CD4-positive, alpha-beta T cell treated with Interleukin-12 subunit alpha and Interleukin-12 subunit beta, for 1 hour (primary cell): Measurements from ENCODE around the gene ZNF490.
"Not testable (repeated sequence)": the region's sequence is repeated elsewhere in the genome, so short reads cannot be mapped to it uniquely, and the experiment has no call there.

ENCODE experiments used
- DNase-seq: peaks from one replicate; pipeline ENCODE4 v3.0.0-alpha.2; 2020

The ZNF490 gene

GRCh38 chr19:12621253-12622024, 10.8 kb upstream of the ZNF490 start:
- DNase-seq = not testable (repeated sequence)

- no peak for DNase-seq
Observed at GRCh38 chr19:12617646-12618045, 7.0 kb upstream of the ZNF490 start.

- DNase-seq = no peak
Observed at GRCh38 chr19:12611361-12611699, 717 bp upstream of the ZNF490 start.

- no peak for DNase-seq
Observed at GRCh38 chr19:12607631-12608030, 3.0 kb downstream of the ZNF490 start.

GRCh38 chr19:12606796-12607195, 3.8 kb downstream of the ZNF490 start:
- DNase-seq = no peak

GRCh38 chr19:12603714-12604113, 6.9 kb downstream of the ZNF490 start:
- peak; percentile 68 for DNase-seq

GRCh38 chr19:12597594-12597993, 13.0 kb downstream of the ZNF490 start:
- DNase-seq = no peak

- DNase-seq = no peak
Observed at GRCh38 chr19:12596927-12597548, 13.6 kb downstream of the ZNF490 start.

- DNase-seq = no peak
Observed at GRCh38 chr19:12596485-12596884, 14.1 kb downstream of the ZNF490 start.

GRCh38 chr19:12581100-12581499, 29.5 kb downstream of the ZNF490 start:
- DNase-seq = no peak

GRCh38 chr19:12580180-12580694, 30.4 kb downstream of the ZNF490 start:
- DNase-seq = no peak

GRCh38 chr19:12578641-12579040, 32.0 kb downstream of the ZNF490 start:
- no peak for DNase-seq

- no peak for DNase-seq
Observed at GRCh38 chr19:12574036-12574435, 36.6 kb downstream of the ZNF490 start.

- no peak for DNase-seq
Observed at GRCh38 chr19:12567951-12568350, 42.7 kb downstream of the ZNF490 start.

- DNase-seq = not testable (repeated sequence)
Observed at GRCh38 chr19:12566380-12566779, 44.2 kb downstream of the ZNF490 start.

- peak; percentile 90 for DNase-seq
Observed at GRCh38 chr19:12564016-12564664, 46.5 kb downstream of the ZNF490 start.

- DNase-seq = no peak
Observed at GRCh38 chr19:12555456-12555930, 55.1 kb downstream of the ZNF490 start.

GRCh38 chr19:12551060-12551832, 59.4 kb downstream of the ZNF490 start, which contains the start of gene ZNF564:
Gene ZNF564 (minus strand): TSS chr19:12551482. CDS start chr19:12551332, 150 bp downstream.
- DNase-seq = peak; percentile 95

GRCh38 chr19:12546903-12547302, 63.7 kb downstream of the ZNF490 start:
- no peak for DNase-seq

- DNase-seq = no peak
Observed at GRCh38 chr19:12546068-12546467, 64.5 kb downstream of the ZNF490 start.

GRCh38 chr19:12545267-12545666, 65.3 kb downstream of the ZNF490 start:
- no peak for DNase-seq

GRCh38 chr19:12544401-12544876, 66.2 kb downstream of the ZNF490 start:
- no peak for DNase-seq

GRCh38 chr19:12543855-12544254, 66.8 kb downstream of the ZNF490 start:
- no peak for DNase-seq
